OCI-LY7 (cell line): ENCODE measurements around the gene ICAM1. TPM values are rescaled to one million over a fixed set of nuclear protein-coding genes. Genes with fewer than 3 reads are reported as not detected.

Experiments
- BruUV-seq: library from RNA; stranded (reverse); fragments of 400-500 nt; replicated peaks from 2 replicates; lab custom pipeline; 2021; lab: Mats Ljungman, UMichigan
- CTCF ChIA-PET: fragments of 300-600 bp; sonication (Branson Sonifier 250); formaldehyde crosslinking; loops from one replicate; lab custom pipeline; 2022; ENCODE audit warnings: antibody characterized with exemption; ENCODE audit not compliant: unreplicated experiment; lab: Charles Lee
- POLR2A ChIA-PET: fragments of 300-600 bp; sonication (Branson Sonifier 250); formaldehyde crosslinking; loops from one replicate; lab custom pipeline; 2022; ENCODE audit warnings: antibody characterized with exemption; lab: Charles Lee
- DNase-seq: peaks from one replicate; pipeline ENCODE4 v3.0.0-alpha.2; 2015; ENCODE audit warnings: low spot score
- H2AFZ ChIP-seq: fragments of 200-600 bp; sonication (generic), shearing (Covaris generic); 2 replicates; pipeline ENCODE4 v1.6.1; 2014; ENCODE audit warnings: mild to moderate bottlenecking, antibody characterized with exemption, low read length, moderate library complexity
- H3K27ac ChIP-seq: fragments of 200-600 bp; sonication (generic); 2 replicates; pipeline ENCODE4 v1.5.1; 2014; ENCODE audit warnings: mixed run types, low read depth, mild to moderate bottlenecking, moderate library complexity, low read length, inconsistent platforms; ENCODE audit not compliant: poor library complexity, severe bottlenecking
- H3K36me3 ChIP-seq: fragments of 200-600 bp; sonication (generic); 2 replicates; pipeline ENCODE4 v1.6.1; 2014; ENCODE audit warnings: mild to moderate bottlenecking, antibody characterized with exemption, low read length, moderate library complexity, mixed read lengths; ENCODE audit not compliant: insufficient read depth
- H3K4me1 ChIP-seq: fragments of 200-600 bp; sonication (generic); 2 replicates; pipeline ENCODE4 v1.5.1; 2014; ENCODE audit warnings: mild to moderate bottlenecking, low read length; ENCODE audit not compliant: insufficient read depth, poor library complexity, severe bottlenecking
- H3K4me2 ChIP-seq: fragments of 200-600 bp; sonication (generic); 2 replicates; pipeline ENCODE4 v1.6.1; 2014; ENCODE audit warnings: mild to moderate bottlenecking, low read length
- H3K4me3 ChIP-seq: fragments of 200-600 bp; sonication (generic); 2 replicates; pipeline ENCODE4 v1.5.1; 2014; ENCODE audit warnings: mild to moderate bottlenecking, low read depth, low read length; ENCODE audit not compliant: poor library complexity, severe bottlenecking
- H3K79me2 ChIP-seq: fragments of 200-600 bp; sonication (generic); 2 replicates; pipeline ENCODE4 v1.6.1; 2016; ENCODE audit warnings: low read depth, mild to moderate bottlenecking, low read length, moderate library complexity, mixed read lengths; ENCODE audit not compliant: insufficient read depth
- H3K9me2 ChIP-seq: fragments of 200-600 bp; sonication (generic); 2 replicates; pipeline ENCODE4 v1.6.1; 2016; ENCODE audit warnings: mild to moderate bottlenecking, low read length, mixed read lengths; ENCODE audit not compliant: insufficient read depth
- H3K9me3 ChIP-seq: fragments of 200-600 bp; sonication (generic); 2 replicates; pipeline ENCODE4 v1.6.1; 2014; ENCODE audit warnings: mild to moderate bottlenecking, mixed run types, low read length, mixed read lengths
- H4K20me1 ChIP-seq: fragments of 200-600 bp; sonication (generic); 2 replicates; pipeline ENCODE4 v1.6.1; 2014; ENCODE audit warnings: mild to moderate bottlenecking, antibody characterized with exemption, low read length, moderate library complexity, mixed read lengths; ENCODE audit not compliant: insufficient read depth
- CTCF ChIP-seq: fragments of 200-600 bp; sonication (generic); conservative IDR thresholded peaks from 2 replicates; pipeline ENCODE4 v1.5.1; 2014; ENCODE audit warnings: mild to moderate bottlenecking, antibody characterized with exemption, low read length, moderate library complexity, mixed read lengths
- EZH2phosphoT487 ChIP-seq: fragments of 200-600 bp; sonication (generic); IDR thresholded peaks from 2 replicates; pipeline ENCODE4 v1.6.1; 2018; ENCODE audit warnings: low read depth, borderline replicate concordance, mild to moderate bottlenecking, mixed run types, antibody characterized with exemption, low read length, moderate library complexity, mixed read lengths
- intact Hi-C: fragments of 100-400 bp; cut with micrococcal nuclease; formaldehyde crosslinking; loops from one replicate; pipeline ENCODE4 v1.10.0; 2022; ENCODE audit not compliant: unreplicated experiment
- total RNA-seq, 2 experiments: library from RNA; depleted of rRNA in 1 of 2; stranded (reverse); fragments of >200 nt in 1 of 2; shearing (Covaris generic) in 1 of 2; gene quantifications; 2 replicates each; pipeline ENCODE4 v1.2.3, GENCODE V29; 2014 to 2022

Gene ICAM1
- total RNA-seq, 2 experiments from 2014 or later, result 12.0 to 13.4 TPM

- Histone ChIP-seq H3K4me3 (peak within 1 kb of the TSS; percentile 83), H2AFZ (peak within 1 kb of the TSS; percentile 17; the same call in 1 of the 2 replicates), H3K4me2 (peak within 1 kb of the TSS; percentile 97), H3K9me2 (no peaks in the 10 kb centered on the region), H3K36me3 (peaks cover 43% of the 10 kb centered on the region), H3K79me2 (peaks cover 30% of the 10 kb centered on the region), H3K27ac (peak within 1 kb of the TSS; percentile 82), H3K4me1 (peaks cover 29% of the 10 kb centered on the region), H3K9me3 (no peaks in the 10 kb centered on the region), H4K20me1 (peaks cover 12% of the 10 kb centered on the region)
- no TSS peak for BruUV-seq
- intact Hi-C loops, result loop anchor here (2.0 to 10.0 kb wide), 3 partner anchors 48 to 232 kb away; partner anchors contain the start of genes CDKN2D, KRI1 and TYK2
- peak; percentile 99 for DNase-seq
- CTCF ChIA-PET, result interaction anchor here (0.6 to 1.1 kb wide), 4 partner anchors 14 to 305 kb away, joined by 5 to 11 read pairs (median 6); partner anchors contain the start of gene TYK2
- TF ChIP-seq EZH2phosphoT487 (no peak), CTCF (no peak)
- POLR2A ChIA-PET, result interaction anchor here (0.6 to 1.6 kb wide), 10 partner anchors 12 to 137 kb away, joined by 3 to 7 read pairs (median 4); partner anchors contain the start of genes ICAM1 and TYK2
These were observed 62.2 kb downstream of the ICAM1 start, which contains the start of gene RAVER1 for GRCh38 chr19:10332965-10333757. Gene RAVER1 (minus strand): TSS chr19:10333529. CDS start chr19:10333507, 22 bp downstream.

- Histone ChIP-seq H3K9me2 (no peaks in the 10 kb centered on the region), H3K79me2 (peaks cover 30% of the 10 kb centered on the region), H4K20me1 (peaks cover 12% of the 10 kb centered on the region), H2AFZ (no peak overlapping the region), H3K36me3 (peaks cover 35% of the 10 kb centered on the region), H3K4me2 (peak overlapping the region; percentile 76), H3K9me3 (no peaks in the 10 kb centered on the region), H3K4me3 (peak overlapping the region; percentile 83), H3K4me1 (peaks cover 37% of the 10 kb centered on the region), H3K27ac (peak overlapping the region; percentile 82)
- intact Hi-C loops, result loop anchor here (2.0 to 10.0 kb wide), 3 partner anchors 47 to 231 kb away; partner anchors contain the start of genes CDKN2D, KRI1 and TYK2
- ChIA-PET POLR2A (interaction anchor here (0.5 to 1.6 kb wide), 11 partner anchors 8 to 138 kb away, joined by 3 to 7 read pairs (median 4); partner anchors contain the start of genes ICAM1 and TYK2), CTCF (interaction anchor here (0.5 to 1.1 kb wide), 5 partner anchors 15 to 435 kb away, joined by 3 to 11 read pairs (median 6); partner anchors contain the start of gene TYK2)
- DNase-seq, result no peak
- TF ChIP-seq EZH2phosphoT487, result no peak
- TF ChIP-seq CTCF, result no peak
- TSS peak; percentile 82 for BruUV-seq
These were observed 63.1 kb downstream of the ICAM1 start for GRCh38 chr19:10333758-10334587.
